Muscle layer of duodenum (tissue), 2 donors: ENCODE results near the gene MFN1.

ENCODE experiments used
- H3K27ac ChIP-seq: one replicate; pipeline ENCODE4 v1.7.0; 2013; ENCODE audit warnings: mild to moderate bottlenecking, low read length
- H3K27me3 ChIP-seq: one replicate; pipeline ENCODE4 v1.7.0; 2013; ENCODE audit warnings: low read depth, mild to moderate bottlenecking, control low read depth, low read length
- H3K36me3 ChIP-seq, 2 donors: one replicate each; pipeline ENCODE4 v1.7.0; 2013; ENCODE audit warnings: low read length in 2 of 2, control low read depth in 1 of 2, mild to moderate bottlenecking in 1 of 2; ENCODE audit not compliant: insufficient read depth in 2 of 2, control insufficient read depth in 1 of 2
- H3K4me1 ChIP-seq, 2 donors: one replicate each; pipeline ENCODE4 v1.7.0; 2013; ENCODE audit warnings: low read length in 2 of 2, mild to moderate bottlenecking in 2 of 2, control low read depth in 1 of 2, moderate library complexity in 1 of 2; ENCODE audit not compliant: insufficient read depth in 2 of 2, control insufficient read depth in 1 of 2
- H3K4me3 ChIP-seq, 2 donors: one replicate each; pipeline ENCODE4 v1.7.0; 2013; ENCODE audit warnings: low read length in 2 of 2, low read depth in 1 of 2, mild to moderate bottlenecking in 1 of 2
- H3K9me3 ChIP-seq, 2 donors: one replicate each; pipeline ENCODE4 v1.7.0; 2013; ENCODE audit warnings: low read length in 2 of 2, control low read depth in 1 of 2, mild to moderate bottlenecking in 1 of 2; ENCODE audit not compliant: control insufficient read depth in 1 of 2
- donor health status: healthy.

MFN1 gene

GRCh38 chr3:179410331-179410730 lies 62.8 kb downstream of the MFN1 start:
- H3K27me3 ChIP-seq = no peaks in the 10 kb centered on the region
- H3K36me3 ChIP-seq = peaks cover 6 to 25% of the 10 kb centered on the region in 2 donors
- H3K27ac ChIP-seq = no peak overlapping the region
- H3K9me3 ChIP-seq = no peaks in the 10 kb centered on the region
- H3K4me1 ChIP-seq = no peaks in the 10 kb centered on the region
- no peak overlapping the region for H3K4me3 ChIP-seq

- no peak overlapping the region for H3K4me3 ChIP-seq
- no peaks in the 10 kb centered on the region for H3K27me3 ChIP-seq
- no peaks in the 10 kb centered on the region for H3K9me3 ChIP-seq
- peaks cover 6 to 23% of the 10 kb centered on the region in 2 donors for H3K36me3 ChIP-seq
- no peak overlapping the region for H3K27ac ChIP-seq
- no peaks in the 10 kb centered on the region for H3K4me1 ChIP-seq
Observed at GRCh38 chr3:179410999-179411398, 63.5 kb downstream of the MFN1 start.

- Histone ChIP-seq H3K9me3 (no peaks in the 10 kb centered on the region), H3K27me3 (no peaks in the 10 kb centered on the region), H3K4me3 (no peak overlapping the region), H3K27ac (no peak overlapping the region), H3K4me1 (peaks cover 0 to 4% of the 10 kb centered on the region in 2 donors), H3K36me3 (peaks cover 8 to 41% of the 10 kb centered on the region in 2 donors)
Observed at GRCh38 chr3:179414804-179415203, 67.3 kb downstream of the MFN1 start.

GRCh38 chr3:179415377-179415776 lies 67.9 kb downstream of the MFN1 start:
- no peak overlapping the region for H3K27ac ChIP-seq
- peaks cover 8 to 41% of the 10 kb centered on the region in 2 donors for H3K36me3 ChIP-seq
- no peaks in the 10 kb centered on the region for H3K9me3 ChIP-seq
- no peaks in the 10 kb centered on the region for H3K27me3 ChIP-seq
- H3K4me3 ChIP-seq = no peak overlapping the region
- peaks cover 0 to 4% of the 10 kb centered on the region in 2 donors for H3K4me1 ChIP-seq

GRCh38 chr3:179416681-179417080 lies 69.2 kb downstream of the MFN1 start:
- no peak overlapping the region for H3K27ac ChIP-seq
- H3K9me3 ChIP-seq = no peaks in the 10 kb centered on the region
- H3K4me3 ChIP-seq = no peak overlapping the region
- H3K36me3 ChIP-seq = peaks cover 8 to 38% of the 10 kb centered on the region in 2 donors
- H3K27me3 ChIP-seq = no peaks in the 10 kb centered on the region
- peaks cover 0 to 8% of the 10 kb centered on the region in 2 donors for H3K4me1 ChIP-seq

- H3K36me3 ChIP-seq = peaks cover 8 to 22% of the 10 kb centered on the region in 2 donors
- no peaks in the 10 kb centered on the region for H3K9me3 ChIP-seq
- no peak overlapping the region for H3K4me3 ChIP-seq
- peaks cover 0 to 14% of the 10 kb centered on the region in 2 donors for H3K4me1 ChIP-seq
- H3K27ac ChIP-seq = no peak overlapping the region
- H3K27me3 ChIP-seq = no peaks in the 10 kb centered on the region
Observed at GRCh38 chr3:179418610-179419009, 71.1 kb downstream of the MFN1 start.

GRCh38 chr3:179421500-179421899 lies 74.0 kb downstream of the MFN1 start:
- no peaks in the 10 kb centered on the region for H3K9me3 ChIP-seq
- H3K27ac ChIP-seq = no peak overlapping the region
- no peak overlapping the region for H3K4me3 ChIP-seq
- H3K36me3 ChIP-seq = peaks cover 19 to 36% of the 10 kb centered on the region in 2 donors
- no peaks in the 10 kb centered on the region for H3K27me3 ChIP-seq
- H3K4me1 ChIP-seq = peaks cover 0 to 14% of the 10 kb centered on the region in 2 donors

GRCh38 chr3:179425075-179425474 lies 77.6 kb downstream of the MFN1 start:
- no peaks in the 10 kb centered on the region for H3K27me3 ChIP-seq
- H3K4me1 ChIP-seq = peaks cover 0 to 18% of the 10 kb centered on the region in 2 donors
- H3K36me3 ChIP-seq = peaks cover 11 to 17% of the 10 kb centered on the region in 2 donors
- H3K27ac ChIP-seq = no peak overlapping the region
- no peaks in the 10 kb centered on the region for H3K9me3 ChIP-seq
- H3K4me3 ChIP-seq = no peak overlapping the region

GRCh38 chr3:179428876-179429548 lies 81.5 kb downstream of the MFN1 start:
- H3K27ac ChIP-seq = no peak overlapping the region
- H3K27me3 ChIP-seq = no peaks in the 10 kb centered on the region
- peaks cover 8 to 14% of the 10 kb centered on the region in 2 donors for H3K36me3 ChIP-seq
- H3K9me3 ChIP-seq = no peaks in the 10 kb centered on the region
- H3K4me1 ChIP-seq = peaks cover 7 to 35% of the 10 kb centered on the region in 2 donors
- H3K4me3 ChIP-seq = no peak overlapping the region

GRCh38 chr3:179430277-179430870 lies 82.9 kb downstream of the MFN1 start:
- Histone ChIP-seq H3K36me3 (peaks cover 0 to under 1% of the 10 kb centered on the region in 2 donors), H3K4me1 (peaks cover 7 to 35% of the 10 kb centered on the region in 2 donors), H3K9me3 (no peaks in the 10 kb centered on the region), H3K27me3 (no peaks in the 10 kb centered on the region), H3K27ac (no peak overlapping the region), H3K4me3 (no peak overlapping the region)

- Histone ChIP-seq H3K4me3 (no peak overlapping the region), H3K27ac (no peak overlapping the region), H3K36me3 (no peaks in the 10 kb centered on the region), H3K4me1 (peaks cover 7 to 35% of the 10 kb centered on the region in 2 donors), H3K27me3 (no peaks in the 10 kb centered on the region), H3K9me3 (no peaks in the 10 kb centered on the region)
Observed at GRCh38 chr3:179432021-179432420, 84.5 kb downstream of the MFN1 start.
